HEK293 (cell line): ENCODE results near the gene TMEM50B.

Source experiments
- CTCF ChIA-PET: fragments of 350-600 bp; formaldehyde crosslinking; extraction: SDS; loops from one replicate; lab custom pipeline; 2021; ENCODE audit warnings: antibody characterized with exemption; lab: Yijun Ruan, JAX
- POLR2A ChIA-PET: fragments of 300-600 bp; formaldehyde crosslinking; extraction: SDS; loops from one replicate; lab custom pipeline; 2020; ENCODE audit warnings: antibody characterized with exemption, inconsistent platforms; lab: Yijun Ruan, JAX
- H3K27ac ChIP-seq: fragments of 200-500 bp; sonication (Bioruptor generic); 2 replicates; pipeline ENCODE4 v1.5.1; 2014; ENCODE audit warnings: low read depth, low read length, control low read depth, inconsistent platforms; ENCODE audit errors: extremely low read depth
- H3K36me3 ChIP-seq, 2 experiments: fragments of 200-500 bp in 1 of 2; sonication (Bioruptor generic) in 1 of 2; 1 replicate in 1 of 2; 2 replicates in 1 of 2; pipeline ENCODE4 v1.5.1; 2014 to 2017; ENCODE audit warnings: inconsistent platforms in 2 of 2, low read length in 2 of 2; ENCODE audit not compliant: control insufficient read depth in 2 of 2, insufficient read depth in 1 of 2
- H3K4me1 ChIP-seq: fragments of 200-500 bp; sonication (Bioruptor generic); 2 replicates; pipeline ENCODE4 v1.5.1; 2014; ENCODE audit warnings: mild to moderate bottlenecking, low read length, inconsistent platforms; ENCODE audit not compliant: control insufficient read depth, insufficient read depth
- H3K4me3 ChIP-seq: 2 replicates; pipeline ENCODE4 v1.5.1; 2011; ENCODE audit warnings: low read depth, mild to moderate bottlenecking, control low read depth, low read length, moderate library complexity
- H3K9me3 ChIP-seq: fragments of 200-500 bp; sonication (Bioruptor generic); 2 replicates; pipeline ENCODE4 v1.5.1; 2014; ENCODE audit warnings: low read depth, low read length, inconsistent platforms; ENCODE audit not compliant: control insufficient read depth, insufficient read depth
- BCL11A ChIP-seq: fragments of 450-650 bp; formaldehyde crosslinking; IDR thresholded peaks from 2 replicates; pipeline ENCODE4 v1.5.1; 2016; ENCODE audit warnings: low read depth, missing biosample characterization, missing genetic modification characterization
- KLF17 ChIP-seq: fragments of 450-650 bp; formaldehyde crosslinking; IDR thresholded peaks from 2 replicates; pipeline ENCODE4 v1.5.1; 2016; ENCODE audit warnings: missing biosample characterization, missing genetic modification characterization
- MEIS1 ChIP-seq: sonication (generic); formaldehyde crosslinking; IDR thresholded peaks from 2 replicates; pipeline ENCODE4 v1.8.1; 2022; ENCODE audit warnings: missing genetic modification reagents, mild to moderate bottlenecking, borderline replicate concordance
- PRDM4 ChIP-seq: fragments of 450-650 bp; formaldehyde crosslinking; IDR thresholded peaks from 2 replicates; pipeline ENCODE4 v1.5.1; 2017; ENCODE audit warnings: missing biosample characterization, missing genetic modification characterization
- SALL2 ChIP-seq: fragments of 450-650 bp; formaldehyde crosslinking; IDR thresholded peaks from 2 replicates; pipeline ENCODE4 v1.5.0; 2017; ENCODE audit warnings: missing biosample characterization, mild to moderate bottlenecking, missing genetic modification characterization, borderline replicate concordance
- TCF7L2 ChIP-seq: IDR thresholded peaks from 2 replicates; pipeline ENCODE4 v1.6.1; 2011; ENCODE audit warnings: low read depth, mild to moderate bottlenecking, inconsistent platforms, low read length, moderate library complexity, borderline replicate concordance
- WT1 ChIP-seq: fragments of 450-650 bp; formaldehyde crosslinking; IDR thresholded peaks from 2 replicates; pipeline ENCODE4 v1.5.1; 2016; ENCODE audit warnings: missing biosample characterization, missing genetic modification characterization
- ZBTB20 ChIP-seq: fragments of 450-650 bp; formaldehyde crosslinking; IDR thresholded peaks from 2 replicates; pipeline ENCODE4 v1.5.1; 2016; ENCODE audit warnings: missing biosample characterization, missing genetic modification characterization
- ZFP3 ChIP-seq: fragments of 450-650 bp; formaldehyde crosslinking; IDR thresholded peaks from 2 replicates; pipeline ENCODE4 v1.5.1; 2016; ENCODE audit warnings: low read depth, missing biosample characterization, missing genetic modification characterization
- ZNF121 ChIP-seq: fragments of 450-650 bp; formaldehyde crosslinking; IDR thresholded peaks from 2 replicates; pipeline ENCODE4 v1.5.1; 2016; ENCODE audit warnings: missing biosample characterization, missing genetic modification characterization
- ZNF138 ChIP-seq: fragments of 450-650 bp; formaldehyde crosslinking; IDR thresholded peaks from 2 replicates; pipeline ENCODE4 v1.5.1; 2016; ENCODE audit warnings: missing biosample characterization, missing genetic modification characterization, borderline replicate concordance
- ZNF146 ChIP-seq: fragments of 450-650 bp; formaldehyde crosslinking; IDR thresholded peaks from 2 replicates; pipeline ENCODE4 v1.5.1; 2016; ENCODE audit warnings: missing biosample characterization, missing genetic modification characterization
- ZNF211 ChIP-seq: fragments of 450-650 bp; formaldehyde crosslinking; IDR thresholded peaks from 2 replicates; pipeline ENCODE4 v1.5.1; 2016; ENCODE audit warnings: low read depth, missing biosample characterization, missing genetic modification characterization
- ZNF426 ChIP-seq: fragments of 450-650 bp; formaldehyde crosslinking; IDR thresholded peaks from 2 replicates; pipeline ENCODE4 v1.5.1; 2017; ENCODE audit warnings: missing biosample characterization, missing genetic modification characterization, mild to moderate bottlenecking, inconsistent platforms, moderate library complexity
- ZNF449 ChIP-seq: fragments of 450-650 bp; formaldehyde crosslinking; IDR thresholded peaks from 2 replicates; pipeline ENCODE4 v1.5.1; 2017; ENCODE audit warnings: missing biosample characterization, mild to moderate bottlenecking, missing genetic modification characterization, moderate library complexity
- ZNF521 ChIP-seq: fragments of 450-650 bp; formaldehyde crosslinking; IDR thresholded peaks from 2 replicates; pipeline ENCODE4 v1.5.1; 2017; ENCODE audit warnings: missing biosample characterization, mild to moderate bottlenecking, missing genetic modification characterization
- ZNF596 ChIP-seq: fragments of 450-650 bp; IDR thresholded peaks from 2 replicates; pipeline ENCODE4 v1.5.0; 2018; ENCODE audit warnings: missing biosample characterization, mild to moderate bottlenecking, missing genetic modification characterization, moderate library complexity
- ZNF626 ChIP-seq: fragments of 450-650 bp; sonication (Bioruptor Pico); formaldehyde crosslinking; IDR thresholded peaks from 2 replicates; pipeline ENCODE4 v1.5.1; 2018; ENCODE audit warnings: missing biosample characterization, missing genetic modification characterization, inconsistent platforms
- ZNF654 ChIP-seq: fragments of 450-650 bp; formaldehyde crosslinking; IDR thresholded peaks from 2 replicates; pipeline ENCODE4 v1.5.1; 2016; ENCODE audit warnings: low read depth, missing biosample characterization, missing genetic modification characterization
- ZNF768 ChIP-seq: fragments of 450-650 bp; formaldehyde crosslinking; IDR thresholded peaks from 2 replicates; pipeline ENCODE4 v1.5.1; 2018; ENCODE audit warnings: missing biosample characterization, mild to moderate bottlenecking, missing genetic modification characterization
- TF ChIP-seq, protein P1 (sequence below): IDR thresholded peaks from 2 replicates; pipeline ENCODE4 v1.6.1; 2011; ENCODE audit warnings: mild to moderate bottlenecking, low read depth, low read length, borderline replicate concordance

TMEM50B gene

GRCh38 chr21:33518899-33519298 is 39.1 kb upstream of the TMEM50B start:
- Histone ChIP-seq H3K4me3 (no peak overlapping the region), H3K4me1 (no peaks in the 10 kb centered on the region), H3K27ac (no peak overlapping the region), H3K9me3 (no peaks in the 10 kb centered on the region), H3K36me3 (peaks cover 78 to 83% of the 10 kb centered on the region in 2 experiments)
- TF ChIP-seq ZNF768 (tag by site-specific recombination) (no peak), KLF17 (no peak), ZNF449 (tag by site-specific recombination) (no peak), ZNF626 (tag by site-specific recombination) (no peak), ZNF521 (tag by site-specific recombination) (no peak), ZNF146 (tag by site-specific recombination) (no peak), ZNF138 (tag by site-specific recombination) (no peak), WT1 (tag by site-specific recombination) (no peak)
- ChIA-PET CTCF (interaction anchor here (0.6 to 0.7 kb wide), 2 partner anchors 94 to 354 kb away, joined by 3 read pairs; no protein-coding TSS in a partner anchor), POLR2A (interaction anchor here (1.3 kb wide), 1 partner anchor 13 kb away, joined by 8 read pairs; no protein-coding TSS in a partner anchor)

- CTCF ChIA-PET = interaction anchor here (0.6 kb wide), 1 partner anchor 800 kb away, joined by 3 read pairs; no protein-coding TSS in a partner anchor
These were observed 34.5 kb upstream of the TMEM50B start for GRCh38 chr21:33514229-33514628.

GRCh38 chr21:33512481-33512880 is 32.7 kb upstream of the TMEM50B start:
- H3K4me1 ChIP-seq = no peaks in the 10 kb centered on the region
- no peak overlapping the region for H3K4me3 ChIP-seq
- ChIA-PET POLR2A (no interaction called here), CTCF (interaction anchor here (0.6 to 1.3 kb wide), 2 partner anchors 14 to 93 kb away, joined by 3 read pairs; no protein-coding TSS in a partner anchor)
- H3K36me3 ChIP-seq = peaks cover 91 to 97% of the 10 kb centered on the region in 2 experiments
- H3K27ac ChIP-seq = no peak overlapping the region
- peak; percentile 82 for TF ChIP-seq ZNF121 (tag by site-specific recombination)
- TF ChIP-seq MEIS1 (CRISPR knock-in tag) = no peak
- no peaks in the 10 kb centered on the region for H3K9me3 ChIP-seq

More at GRCh38 chr21:33514229-33514628, 34.5 kb upstream of the TMEM50B start:
- H3K27ac ChIP-seq = no peak overlapping the region
- H3K4me1 ChIP-seq = no peaks in the 10 kb centered on the region
- no peak overlapping the region for H3K4me3 ChIP-seq
- TF ChIP-seq ZBTB20 = no peak
- TF ChIP-seq SALL2 (tag by site-specific recombination) = no peak
- no peak for TF ChIP-seq ZNF654 (tag by site-specific recombination)
- no peak for TF ChIP-seq TCF7L2
- TF ChIP-seq ZNF426 = no peak
- TF ChIP-seq ZNF211 = no peak
- TF ChIP-seq, all 188 proteins: peak for 0
- Histone ChIP-seq H3K9me3 (no peaks in the 10 kb centered on the region), H3K36me3 (peaks cover 90 to 96% of the 10 kb centered on the region in 2 experiments)
- POLR2A ChIA-PET = no interaction called here

DNA sequence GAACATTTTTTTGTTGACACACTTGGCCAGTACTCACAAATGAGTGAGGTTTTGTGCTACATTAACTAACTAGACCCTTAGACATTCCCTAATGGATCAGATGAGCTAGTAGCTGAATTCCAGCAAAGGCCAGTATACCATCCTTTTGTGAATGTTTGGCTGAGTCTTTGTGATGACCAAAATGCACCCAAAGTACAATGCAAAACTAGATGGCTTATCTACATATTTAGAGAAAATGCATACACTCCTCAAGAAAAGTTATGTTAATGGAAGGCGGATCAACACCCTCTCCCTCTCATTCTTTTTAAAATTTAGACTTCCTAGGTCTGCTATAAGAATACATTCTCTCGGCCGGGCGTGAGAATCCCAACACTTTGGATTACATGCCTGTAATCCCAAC is 31.9 kb upstream of the TMEM50B start:
- Histone ChIP-seq H3K36me3 (peaks cover 91 to 97% of the 10 kb centered on the region in 2 experiments), H3K9me3 (no peaks in the 10 kb centered on the region), H3K4me1 (no peaks in the 10 kb centered on the region), H3K4me3 (no peak overlapping the region), H3K27ac (no peak overlapping the region)
- ChIA-PET CTCF (interaction anchor here (1.3 kb wide), 1 partner anchor 94 kb away, joined by 3 read pairs; no protein-coding TSS in a partner anchor), POLR2A (interaction anchor here (0.6 to 0.7 kb wide), 2 partner anchors 38 to 71 kb away, joined by 7 read pairs; no protein-coding TSS in a partner anchor)
- TF ChIP-seq BCL11A (tag by site-specific recombination) (no peak), ZNF596 (no peak), PRDM4 (tag by site-specific recombination) (no peak), ZFP3 (tag by site-specific recombination) (no peak)
- TF ChIP-seq, protein P1, sequence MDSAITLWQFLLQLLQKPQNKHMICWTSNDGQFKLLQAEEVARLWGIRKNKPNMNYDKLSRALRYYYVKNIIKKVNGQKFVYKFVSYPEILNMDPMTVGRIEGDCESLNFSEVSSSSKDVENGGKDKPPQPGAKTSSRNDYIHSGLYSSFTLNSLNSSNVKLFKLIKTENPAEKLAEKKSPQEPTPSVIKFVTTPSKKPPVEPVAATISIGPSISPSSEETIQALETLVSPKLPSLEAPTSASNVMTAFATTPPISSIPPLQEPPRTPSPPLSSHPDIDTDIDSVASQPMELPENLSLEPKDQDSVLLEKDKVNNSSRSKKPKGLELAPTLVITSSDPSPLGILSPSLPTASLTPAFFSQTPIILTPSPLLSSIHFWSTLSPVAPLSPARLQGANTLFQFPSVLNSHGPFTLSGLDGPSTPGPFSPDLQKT = no peak
